Kidney (tissue), 14 donors: ENCODE results near the gene JPT2. TPM values are rescaled to one million over a fixed set of nuclear protein-coding genes. Genes with fewer than 3 reads are reported as not detected.

Source experiments
- DNase-seq, 5 donors: peaks; one replicate each; pipeline ENCODE4 v3.0.0-alpha.2; 2013 to 2020
- FAIRE-seq: peaks from 2 replicates; lab custom pipeline; 2012; peaks lifted over from hg19 to GRCh38; lab: Jason Lieb, UNC
- H3K27ac ChIP-seq, 2 donors: one replicate each; pipeline ENCODE4 v1.7.0; 2013; ENCODE audit warnings: low read depth in 2 of 2, low read length in 2 of 2, inconsistent platforms in 1 of 2
- H3K27me3 ChIP-seq: one replicate; pipeline ENCODE4 v1.7.1; 2013; ENCODE audit warnings: low read length, inconsistent platforms; ENCODE audit not compliant: control insufficient read depth, insufficient read depth
- H3K36me3 ChIP-seq, 3 donors: one replicate each; pipeline versions ENCODE4 v1.7.0 to v1.7.1; 2013; ENCODE audit warnings: low read length in 3 of 3, control low read depth in 1 of 3, inconsistent platforms in 1 of 3; ENCODE audit not compliant: insufficient read depth in 3 of 3, control insufficient read depth in 2 of 3
- H3K4me1 ChIP-seq, 3 donors: one replicate each; pipeline versions ENCODE4 v1.7.0 to v1.7.1; 2013; ENCODE audit warnings: low read length in 3 of 3, inconsistent platforms in 1 of 3, low read depth in 1 of 3; ENCODE audit not compliant: control insufficient read depth in 2 of 3, insufficient read depth in 2 of 3
- H3K4me3 ChIP-seq, 3 donors: one replicate each; pipeline versions ENCODE4 v1.7.0 to v1.8.1; 2013; ENCODE audit warnings: low read length in 3 of 3, control low read depth in 1 of 3, inconsistent platforms in 1 of 3
- H3K9ac ChIP-seq, 3 donors: one replicate each; pipeline versions ENCODE4 v1.7.0 to v1.7.1; 2013; ENCODE audit warnings: low read length in 3 of 3, control low read depth in 1 of 3, inconsistent platforms in 1 of 3
- H3K9me3 ChIP-seq, 3 donors: one replicate each; pipeline versions ENCODE4 v1.7.0 to v1.7.1; 2013; ENCODE audit warnings: low read length in 3 of 3, control low read depth in 1 of 3, inconsistent platforms in 1 of 3; ENCODE audit not compliant: control insufficient read depth in 2 of 3, insufficient read depth in 1 of 3
- CTCF ChIP-seq: IDR thresholded peaks from 3 replicates; pipeline ENCODE4 v1.5.1; 2012; ENCODE audit warnings: mild to moderate bottlenecking, moderate library complexity, borderline replicate concordance; ENCODE audit not compliant: insufficient read depth; ENCODE audit errors: extremely low read depth
- intact Hi-C: fragments of 100-400 bp; cut with DNase I; formaldehyde crosslinking; loops from one replicate; pipeline ENCODE4 v1.11.1; 2022
- polyA plus RNA-seq: library from polyadenylated mRNA; stranded (reverse); fragments of 350-450 nt; fragmentation: Illumina TruSeq; extraction: RNeasy Lipid Tissue Mini Kit (QIAGEN cat#74804); gene quantifications from one replicate; pipeline ENCODE4 v1.2.3, GENCODE V29; 2014; ENCODE audit warnings: low read depth, low replicate concordance; ENCODE audit not compliant: insufficient read depth
- total RNA-seq: library from RNA; stranded (reverse); fragmentation: NEBNext Ultra II Directional; extraction: Animal tissue kit (Norgen Biotek cat#: 25700); gene quantifications from one replicate; pipeline ENCODE4 v1.2.1, GENCODE V29; 2021
- donor health status: control.
- donor health status: control.
- donor health status: control.
- donor health status: control.
- donor health status: control.
- donor health status: DM: yes; HTN: yes; CAD: no.
- donor health status: Normal renal cell carcinoma (clear cell type).

JPT2 gene
- total and polyA plus RNA-seq, 2 donors from 2014 or later: 32.8 to 89.3 TPM

GRCh38 chr16:1655269-1655807 lies 22.7 kb upstream of the JPT2 start:
- H3K4me3 ChIP-seq: no peak overlapping the region
- H3K9me3 ChIP-seq: no peaks in the 10 kb centered on the region
- peaks cover 9 to 49% (median 27%) of the 10 kb centered on the region in 3 donors for H3K36me3 ChIP-seq
- FAIRE-seq (no peak), DNase-seq (no peak)
- intact Hi-C loops: no loop called here
- H3K4me1 ChIP-seq: no peaks in the 10 kb centered on the region
- no peak overlapping the region for H3K9ac ChIP-seq
- H3K27me3 ChIP-seq: no peaks in the 10 kb centered on the region
- H3K27ac ChIP-seq: no peak overlapping the region
- TF ChIP-seq CTCF: no peak

- FAIRE-seq (no peak), DNase-seq (peak in 1 of 5 donors; percentile 59)
- intact Hi-C loops: no loop called here
- no peak for TF ChIP-seq CTCF
- H3K4me3 ChIP-seq: no peak overlapping the region
- H3K4me1 ChIP-seq: no peaks in the 10 kb centered on the region
- H3K9ac ChIP-seq: no peak overlapping the region
- H3K36me3 ChIP-seq: peaks cover 5 to 49% (median 24%) of the 10 kb centered on the region in 3 donors
- H3K27me3 ChIP-seq: no peaks in the 10 kb centered on the region
- H3K27ac ChIP-seq: no peak overlapping the region
- H3K9me3 ChIP-seq: no peaks in the 10 kb centered on the region
Measured at GRCh38 chr16:1655909-1656807, 21.9 kb upstream of the JPT2 start.

GRCh38 chr16:1656808-1657617 lies 21.1 kb upstream of the JPT2 start:
- no peak overlapping the region for H3K9ac ChIP-seq
- H3K4me1 ChIP-seq: no peaks in the 10 kb centered on the region
- H3K4me3 ChIP-seq: no peak overlapping the region
- H3K36me3 ChIP-seq: peaks cover 0 to 44% (median 22%) of the 10 kb centered on the region in 3 donors
- intact Hi-C loops: no loop called here
- TF ChIP-seq CTCF: no peak
- no peak for FAIRE-seq
- H3K27me3 ChIP-seq: no peaks in the 10 kb centered on the region
- no peak overlapping the region for H3K27ac ChIP-seq
- no peak for DNase-seq
- no peaks in the 10 kb centered on the region for H3K9me3 ChIP-seq
